ENCODE results near the gene NTNG2. TPM values are rescaled to one million over a fixed set of nuclear protein-coding genes. Genes with fewer than 3 reads are reported as not detected.

Gene NTNG2
- total and polyA plus RNA-seq, 2 donors (not counting 3 experiments of a cell fraction or from before 2014, with no cell fraction given) = 0.08 to 0.88 TPM

GRCh38 chr9:132183715-132184114, 21.9 kb downstream of the NTNG2 start:
- TF ChIP-seq CTCF (IDR thresholded peaks at IDR 0.05; ENCODE audit: extremely low read depth in 1 of 2, insufficient read depth in 1 of 2, low read depth in 1 of 2, low read length in 2 of 2) (no peak), EZH2 (IDR thresholded peaks at IDR 0.05; ENCODE audit: borderline replicate concordance, low read depth, low read length, severe bottlenecking) (no peak), POLR2AphosphoS5 (IDR thresholded peaks at IDR 0.05; ENCODE audit: insufficient read depth, low read depth, low read length) (no peak), MYC (IDR thresholded peaks at IDR 0.05; ENCODE audit: low read depth, low read length) (no peak), POLR2A (IDR thresholded peaks at IDR 0.05; ENCODE audit: low read depth, low read length) (no peak), JUN (IDR thresholded peaks at IDR 0.05; ENCODE audit: borderline replicate concordance, insufficient read depth, insufficient read length, low read depth) (no peak)
- Histone ChIP-seq H3K79me2 (ENCODE audit: control insufficient read depth, insufficient read depth, low read length) (no peaks in the 10 kb centered on the region), H3K27ac (ENCODE audit: insufficient read depth, low read depth, low read length) (no peak overlapping the region), H3K9ac (replicated peaks; ENCODE audit: extremely low read depth, insufficient read depth, low read length) (no peak overlapping the region), H3K27me3 (ENCODE audit: control insufficient read depth in 2 of 2, insufficient read depth in 2 of 2, low read length in 2 of 2) (peaks cover 28 to 33% of the 10 kb centered on the region in 2 experiments), H3K9me3 (replicated peaks; ENCODE audit: control insufficient read depth, insufficient read depth, low read length) (no peaks in the 10 kb centered on the region), H3K4me3 (replicated peaks in 1 of 3; ENCODE audit: insufficient read depth in 1 of 3, low read depth in 1 of 3, low read length in 3 of 3) (no peak overlapping the region), H2AFZ (ENCODE audit: low read depth, low read length) (no peak overlapping the region), H3K4me1 (ENCODE audit: control insufficient read depth, extremely low read depth, insufficient read depth, low read length) (no peaks in the 10 kb centered on the region), H3K36me3 (ENCODE audit: control insufficient read depth in 2 of 2, extremely low read depth in 1 of 2, insufficient read depth in 2 of 2, low read length in 2 of 2) (no peaks in the 10 kb centered on the region), H3K4me2 (ENCODE audit: insufficient read depth, low read length) (no peak overlapping the region), H3K9me1 (replicated peaks; ENCODE audit: control insufficient read depth, extremely low read depth, insufficient read depth, low read length) (no peaks in the 10 kb centered on the region), H4K20me1 (replicated peaks; ENCODE audit: control insufficient read depth, extremely low read depth, insufficient read depth, low read length) (no peaks in the 10 kb centered on the region)
- BruUV-seq (replicated peaks) = no TSS peak
- no peak for DNase-seq (ENCODE audit: low read depth, low spot score)
- no peak for FAIRE-seq
- ChIA-PET POLR2A (no interaction called here), CTCF (interaction anchor here (1.1 to 2.0 kb wide), 3 partner anchors 14 to 50 kb away, joined by 3 to 15 read pairs (median 4); no protein-coding TSS in a partner anchor)
- intact Hi-C loops (cut with micrococcal nuclease) (no loop called here), dilution Hi-C loops (cut with MboI; ENCODE audit: extremely low pct_ligation_motif_present, low sequenced_read_pairs) (no loop called here)

- intact Hi-C loops (cut with micrococcal nuclease) (no loop called here), dilution Hi-C loops (cut with MboI; ENCODE audit: extremely low pct_ligation_motif_present, low sequenced_read_pairs) (no loop called here)
- DNase-seq (ENCODE audit: low read depth, low spot score) = no peak
- no peaks in the 10 kb centered on the region for H3K36me3 ChIP-seq (ENCODE audit: control insufficient read depth in 2 of 2, extremely low read depth in 1 of 2, insufficient read depth in 2 of 2, low read length in 2 of 2)
- no peak overlapping the region for H3K4me3 ChIP-seq (replicated peaks in 1 of 3; ENCODE audit: insufficient read depth in 1 of 3, low read depth in 1 of 3, low read length in 3 of 3)
- H3K9ac ChIP-seq (replicated peaks; ENCODE audit: extremely low read depth, insufficient read depth, low read length) = no peak overlapping the region
- H3K9me3 ChIP-seq (replicated peaks; ENCODE audit: control insufficient read depth, insufficient read depth, low read length) = no peaks in the 10 kb centered on the region
- no peaks in the 10 kb centered on the region for H3K9me1 ChIP-seq (replicated peaks; ENCODE audit: control insufficient read depth, extremely low read depth, insufficient read depth, low read length)
- no peak for FAIRE-seq
- ChIA-PET POLR2A (no interaction called here), CTCF (interaction anchor here (1.1 to 2.0 kb wide), 3 partner anchors 14 to 49 kb away, joined by 3 to 19 read pairs (median 15); no protein-coding TSS in a partner anchor)
- H3K4me2 ChIP-seq (ENCODE audit: insufficient read depth, low read length) = no peak overlapping the region
- no peak overlapping the region for H3K27ac ChIP-seq (ENCODE audit: insufficient read depth, low read depth, low read length)
- H2AFZ ChIP-seq (ENCODE audit: low read depth, low read length) = no peak overlapping the region
- H3K79me2 ChIP-seq (ENCODE audit: control insufficient read depth, insufficient read depth, low read length) = no peaks in the 10 kb centered on the region
- TF ChIP-seq POLR2A (IDR thresholded peaks at IDR 0.05; ENCODE audit: low read depth, low read length) (no peak), JUN (IDR thresholded peaks at IDR 0.05; ENCODE audit: borderline replicate concordance, insufficient read depth, insufficient read length, low read depth) (no peak), CTCF (IDR thresholded peaks at IDR 0.05; ENCODE audit: extremely low read depth in 1 of 2, insufficient read depth in 1 of 2, low read depth in 1 of 2, low read length in 2 of 2) (no peak), EZH2 (IDR thresholded peaks at IDR 0.05; ENCODE audit: borderline replicate concordance, low read depth, low read length, severe bottlenecking) (no peak), GATA2 (IDR thresholded peaks at IDR 0.05; ENCODE audit: insufficient read depth, insufficient read length, low read depth, low read length) (no peak), MAX (IDR thresholded peaks at IDR 0.05; ENCODE audit: insufficient read depth, insufficient read length) (no peak), POLR2AphosphoS5 (IDR thresholded peaks at IDR 0.05; ENCODE audit: insufficient read depth, low read depth, low read length) (no peak), FOS (IDR thresholded peaks at IDR 0.05; ENCODE audit: borderline replicate concordance, insufficient read depth, low read length) (no peak), MYC (IDR thresholded peaks at IDR 0.05; ENCODE audit: low read depth, low read length) (no peak)
- H4K20me1 ChIP-seq (replicated peaks; ENCODE audit: control insufficient read depth, extremely low read depth, insufficient read depth, low read length) = no peaks in the 10 kb centered on the region
- H3K27me3 ChIP-seq (ENCODE audit: control insufficient read depth in 2 of 2, insufficient read depth in 2 of 2, low read length in 2 of 2) = peaks cover 28 to 34% of the 10 kb centered on the region in 2 experiments
- no peaks in the 10 kb centered on the region for H3K4me1 ChIP-seq (ENCODE audit: control insufficient read depth, extremely low read depth, insufficient read depth, low read length)
- BruUV-seq (replicated peaks) = no TSS peak
Measured at GRCh38 chr9:132184124-132184523, 22.3 kb downstream of the NTNG2 start.
